ENCODE measurements around the gene APAF1.
"Not testable (repeated sequence)": the region's sequence is repeated elsewhere in the genome, so short reads cannot be mapped to it uniquely, and the experiment has no call there.

The APAF1 gene

DNA sequence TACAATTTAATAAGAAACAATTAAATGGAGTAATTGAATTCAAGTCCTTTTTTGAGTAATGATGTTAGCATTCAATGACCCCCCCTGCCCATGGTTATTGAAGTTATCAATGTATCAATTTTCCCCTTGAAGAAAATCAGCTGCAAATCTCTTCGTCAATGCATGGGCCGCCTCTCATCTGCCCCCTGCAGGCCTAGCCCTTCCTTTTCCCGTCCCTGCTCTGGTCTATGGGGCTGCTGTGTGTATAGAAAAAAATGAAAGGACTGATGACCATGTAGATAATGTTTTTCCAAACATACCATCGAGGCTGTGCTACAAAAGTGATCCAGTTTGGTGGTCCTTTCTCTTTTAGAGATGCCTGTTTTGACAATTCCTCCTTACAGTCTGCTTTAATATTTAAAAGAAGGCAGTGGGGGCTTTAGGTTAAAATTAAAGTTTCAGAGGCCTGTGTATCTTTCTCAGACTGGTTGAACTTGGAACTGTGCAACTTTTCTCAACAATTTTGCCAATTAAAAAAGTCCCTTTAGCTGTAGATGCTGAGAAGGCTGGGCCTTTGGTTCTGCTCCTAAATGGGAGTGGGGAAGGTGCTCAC is 98.4 kb downstream of the APAF1 start:
- Histone ChIP-seq H3K9ac (ENCODE audit: low read depth, low read length) (no peak overlapping the region), H3K4me1 (ENCODE audit: control insufficient read depth, insufficient read depth, low read length) (peaks cover 14% of the 10 kb centered on the region), H3K4me3 (ENCODE audit: low read depth, low read length) (no peak overlapping the region), H3K9me3 (ENCODE audit: control insufficient read depth, insufficient read depth, low read length) (no peaks in the 10 kb centered on the region), H3K27me3 (ENCODE audit: control insufficient read depth, insufficient read depth, low read length) (peaks cover 25% of the 10 kb centered on the region), H3K27ac (ENCODE audit: low read depth, low read length) (no peak overlapping the region), H3K36me3 (ENCODE audit: control insufficient read depth, insufficient read depth, low read length) (no peaks in the 10 kb centered on the region)

DNA sequence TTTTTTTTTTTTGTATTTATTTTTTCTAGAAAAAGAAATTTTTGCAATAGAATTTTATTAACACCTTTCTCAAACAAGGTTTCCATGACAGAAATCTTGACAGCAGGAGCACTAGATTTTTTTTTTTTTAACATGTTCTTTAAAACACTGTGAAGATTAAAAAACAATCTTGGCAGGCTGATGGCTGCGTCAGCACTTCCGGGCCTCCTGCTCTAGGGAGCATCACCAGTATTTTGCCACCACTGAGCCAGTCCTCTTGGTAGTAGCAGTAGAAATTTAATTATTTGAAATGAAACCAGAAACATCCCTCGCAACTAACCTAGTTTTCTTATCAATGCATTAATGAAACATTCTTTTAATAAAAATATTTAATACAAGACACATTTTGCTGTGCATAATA is 99.6 kb downstream of the APAF1 start:
- Histone ChIP-seq H3K36me3 (ENCODE audit: control insufficient read depth, insufficient read depth, low read length) (no peaks in the 10 kb centered on the region), H3K27ac (ENCODE audit: low read depth, low read length) (no peak overlapping the region), H3K9ac (ENCODE audit: low read depth, low read length) (no peak overlapping the region), H3K9me3 (ENCODE audit: control insufficient read depth, insufficient read depth, low read length) (no peaks in the 10 kb centered on the region), H3K4me1 (ENCODE audit: control insufficient read depth, insufficient read depth, low read length) (peaks cover 14% of the 10 kb centered on the region), H3K27me3 (ENCODE audit: control insufficient read depth, insufficient read depth, low read length) (peaks cover 25% of the 10 kb centered on the region), H3K4me3 (ENCODE audit: low read depth, low read length) (no peak overlapping the region)

DNA sequence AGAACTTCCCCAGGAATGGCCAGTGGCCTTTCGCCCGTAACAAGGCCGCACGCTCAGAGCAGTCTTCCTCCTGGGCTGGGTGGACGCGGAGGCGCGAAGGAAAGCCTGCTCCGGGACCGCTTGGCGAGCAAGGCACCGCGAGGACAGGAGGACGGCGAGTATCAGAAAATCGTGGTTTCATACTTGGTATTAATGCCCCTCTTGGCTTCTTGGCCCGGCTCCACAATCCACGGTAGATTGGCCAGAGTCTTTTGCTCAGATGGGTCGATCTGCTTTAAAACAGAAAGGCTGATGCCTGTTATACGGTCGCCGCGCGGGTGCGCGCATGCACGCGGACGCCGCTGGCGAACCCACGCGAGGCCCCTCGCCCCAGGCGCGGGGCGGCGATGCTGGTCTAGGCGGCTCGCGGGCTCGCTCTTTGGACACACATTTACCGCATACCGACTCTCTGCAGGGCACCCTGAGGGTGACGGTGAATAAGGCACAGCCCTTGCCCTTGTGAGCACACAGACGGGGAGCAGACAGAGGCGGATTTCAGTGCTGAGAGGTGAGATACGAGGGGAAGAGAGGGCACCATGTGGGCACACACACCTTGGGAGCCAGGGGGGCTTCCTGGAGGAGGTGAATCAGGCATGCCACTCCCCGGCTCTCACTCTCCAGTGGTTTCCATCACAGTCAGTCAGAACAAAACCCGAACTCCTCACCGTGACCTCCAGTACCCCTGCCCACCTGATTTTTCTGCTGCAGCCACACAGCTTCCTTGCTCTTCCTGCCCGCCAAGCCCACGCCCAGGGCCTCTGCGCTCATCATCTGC is 100.7 kb downstream of the APAF1 start:
- peak overlapping the region; percentile 62 for H3K4me3 ChIP-seq (ENCODE audit: low read depth, low read length)
- peaks cover 14% of the 10 kb centered on the region for H3K4me1 ChIP-seq (ENCODE audit: control insufficient read depth, insufficient read depth, low read length)
- no peak overlapping the region for H3K27ac ChIP-seq (ENCODE audit: low read depth, low read length)
- H3K36me3 ChIP-seq (ENCODE audit: control insufficient read depth, insufficient read depth, low read length) = no peaks in the 10 kb centered on the region
- peak overlapping the region; percentile 11; the same call in 1 of the 2 replicates for H3K9ac ChIP-seq (ENCODE audit: low read depth, low read length)
- peaks cover 25% of the 10 kb centered on the region for H3K27me3 ChIP-seq (ENCODE audit: control insufficient read depth, insufficient read depth, low read length)
- H3K9me3 ChIP-seq (ENCODE audit: control insufficient read depth, insufficient read depth, low read length) = no peaks in the 10 kb centered on the region

DNA sequence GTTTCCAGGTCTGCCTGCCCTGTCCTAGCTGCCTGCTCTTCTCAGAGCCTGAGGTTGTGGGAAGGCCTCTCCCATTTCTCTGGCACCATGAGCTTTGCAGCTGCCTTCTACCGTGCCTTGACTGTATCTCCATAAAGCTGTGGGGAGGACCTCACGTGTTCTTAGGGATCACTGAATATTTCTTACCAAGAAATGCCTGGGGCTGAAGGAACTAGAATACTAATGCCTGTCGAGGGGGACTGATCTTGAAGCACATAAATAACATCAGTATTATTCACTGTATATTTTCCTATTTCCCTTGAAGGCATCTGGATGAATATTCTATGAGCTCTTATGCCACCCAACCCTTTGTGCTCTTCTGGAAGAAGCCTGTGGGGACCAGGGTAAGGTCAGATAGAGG is 103.4 kb downstream of the APAF1 start:
- H3K9ac ChIP-seq (ENCODE audit: low read depth, low read length) = no peak overlapping the region
- no peaks in the 10 kb centered on the region for H3K36me3 ChIP-seq (ENCODE audit: control insufficient read depth, insufficient read depth, low read length)
- H3K4me1 ChIP-seq (ENCODE audit: control insufficient read depth, insufficient read depth, low read length) = no peaks in the 10 kb centered on the region
- no peak overlapping the region for H3K27ac ChIP-seq (ENCODE audit: low read depth, low read length)
- H3K4me3 ChIP-seq (ENCODE audit: low read depth, low read length) = no peak overlapping the region
- H3K9me3 ChIP-seq (ENCODE audit: control insufficient read depth, insufficient read depth, low read length) = no peaks in the 10 kb centered on the region
- peaks cover 25% of the 10 kb centered on the region for H3K27me3 ChIP-seq (ENCODE audit: control insufficient read depth, insufficient read depth, low read length)

DNA sequence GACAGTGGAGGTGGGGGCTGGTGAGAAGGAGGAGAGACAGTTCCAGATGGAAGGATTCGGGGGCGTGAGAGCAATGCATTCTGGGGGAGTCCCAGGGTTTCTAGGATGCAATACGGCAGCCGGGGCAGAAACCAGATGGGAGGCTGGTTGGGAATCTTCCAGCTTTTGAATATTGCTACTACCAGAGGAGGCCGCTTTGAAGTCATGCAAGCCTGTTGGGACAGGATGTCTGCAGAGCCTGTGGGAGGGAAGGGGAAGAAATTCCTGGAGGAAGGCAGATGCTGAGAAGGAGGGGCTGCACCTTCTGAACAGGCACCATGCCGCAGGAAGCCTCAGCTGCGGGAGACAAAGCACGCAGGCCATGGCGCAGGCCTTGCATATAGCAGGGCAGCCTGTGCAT is 105.4 kb downstream of the APAF1 start:
- no peak overlapping the region for H3K27ac ChIP-seq (ENCODE audit: low read depth, low read length)
- no peaks in the 10 kb centered on the region for H3K4me1 ChIP-seq (ENCODE audit: control insufficient read depth, insufficient read depth, low read length)
- peaks cover 15% of the 10 kb centered on the region for H3K27me3 ChIP-seq (ENCODE audit: control insufficient read depth, insufficient read depth, low read length)
- no peaks in the 10 kb centered on the region for H3K36me3 ChIP-seq (ENCODE audit: control insufficient read depth, insufficient read depth, low read length)
- no peak overlapping the region for H3K9ac ChIP-seq (ENCODE audit: low read depth, low read length)
- no peak overlapping the region for H3K4me3 ChIP-seq (ENCODE audit: low read depth, low read length)
- no peaks in the 10 kb centered on the region for H3K9me3 ChIP-seq (ENCODE audit: control insufficient read depth, insufficient read depth, low read length)

DNA sequence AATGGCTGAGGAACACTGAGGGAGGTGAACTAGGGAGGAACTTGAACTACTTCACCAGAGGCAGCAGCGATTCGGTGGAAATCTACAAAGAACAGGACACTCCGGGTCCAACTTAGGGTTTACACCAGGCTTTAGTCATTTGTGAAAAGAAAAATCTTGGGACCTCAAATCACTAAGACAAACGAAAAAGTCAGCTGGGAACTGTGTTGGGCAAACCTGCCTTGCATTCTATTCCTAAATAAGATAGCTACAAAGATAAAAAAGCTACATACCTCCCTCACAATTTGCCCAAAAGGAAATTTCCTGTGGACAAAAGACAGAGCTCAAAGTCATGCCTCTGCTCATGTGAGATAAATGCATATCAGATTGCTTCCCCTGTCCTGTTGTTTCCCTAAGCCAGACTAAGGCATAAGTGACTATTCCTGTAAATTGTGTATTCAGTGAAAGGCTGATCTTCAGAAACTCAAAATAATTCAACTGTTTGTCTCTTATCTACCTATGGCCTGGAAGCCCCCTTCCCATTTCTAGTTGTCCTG is 106.6 kb downstream of the APAF1 start:
- Histone ChIP-seq H3K27ac (ENCODE audit: low read depth, low read length) (peak overlapping the region; percentile 20), H3K9me3 (ENCODE audit: control insufficient read depth, insufficient read depth, low read length) (no peaks in the 10 kb centered on the region), H3K4me3 (ENCODE audit: low read depth, low read length) (no peak overlapping the region), H3K9ac (ENCODE audit: low read depth, low read length) (no peak overlapping the region), H3K4me1 (ENCODE audit: control insufficient read depth, insufficient read depth, low read length) (no peaks in the 10 kb centered on the region), H3K36me3 (ENCODE audit: control insufficient read depth, insufficient read depth, low read length) (no peaks in the 10 kb centered on the region), H3K27me3 (ENCODE audit: control insufficient read depth, insufficient read depth, low read length) (peaks cover 4% of the 10 kb centered on the region)

DNA sequence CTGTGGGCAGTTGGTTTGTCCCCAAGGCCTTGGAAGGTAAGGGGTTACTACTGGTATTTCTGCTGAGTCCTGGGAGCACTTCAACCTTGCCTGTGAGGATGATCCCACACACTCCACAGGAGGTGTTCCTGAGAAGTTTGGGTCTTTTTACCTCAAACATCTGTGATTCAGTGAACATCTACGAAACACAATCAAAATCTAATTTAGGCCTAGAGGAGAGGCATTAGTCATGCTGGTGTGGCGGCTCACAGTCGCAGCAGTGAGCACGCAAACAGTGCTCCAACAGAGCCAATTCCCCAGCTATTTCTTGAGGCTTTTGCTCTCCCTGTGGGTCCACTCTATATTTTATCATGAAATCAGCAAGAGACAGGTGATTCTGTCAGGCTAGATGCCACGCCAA is 107.6 kb downstream of the APAF1 start:
- no peak overlapping the region for H3K9ac ChIP-seq (ENCODE audit: low read depth, low read length)
- peak overlapping the region; percentile 66 for H3K27ac ChIP-seq (ENCODE audit: low read depth, low read length)
- no peaks in the 10 kb centered on the region for H3K9me3 ChIP-seq (ENCODE audit: control insufficient read depth, insufficient read depth, low read length)
- H3K36me3 ChIP-seq (ENCODE audit: control insufficient read depth, insufficient read depth, low read length) = no peaks in the 10 kb centered on the region
- H3K27me3 ChIP-seq (ENCODE audit: control insufficient read depth, insufficient read depth, low read length) = no peaks in the 10 kb centered on the region
- no peak overlapping the region for H3K4me3 ChIP-seq (ENCODE audit: low read depth, low read length)
- no peaks in the 10 kb centered on the region for H3K4me1 ChIP-seq (ENCODE audit: control insufficient read depth, insufficient read depth, low read length)

DNA sequence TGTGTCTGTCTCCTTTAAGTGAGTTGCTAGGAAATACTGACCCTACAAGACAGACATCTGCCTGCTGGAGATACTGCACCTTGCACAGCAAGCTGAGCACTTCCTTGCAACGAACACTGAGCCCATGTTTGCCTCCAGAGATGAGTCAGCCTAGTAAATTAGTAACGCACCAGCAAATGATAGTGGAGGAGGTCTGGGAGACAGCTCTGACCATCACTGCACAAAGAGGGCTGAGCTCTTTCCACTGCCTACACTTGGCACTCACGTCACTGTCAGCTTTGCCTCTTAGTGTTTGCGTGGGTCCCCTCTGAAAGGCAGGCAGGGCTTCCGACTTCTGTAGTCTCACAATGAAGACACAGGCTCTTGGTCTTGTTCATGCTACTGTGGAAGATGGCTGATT is 109.0 kb downstream of the APAF1 start:
- Histone ChIP-seq H3K4me3 (ENCODE audit: low read depth, low read length) (no peak overlapping the region), H3K36me3 (ENCODE audit: control insufficient read depth, insufficient read depth, low read length) (no peaks in the 10 kb centered on the region), H3K9me3 (ENCODE audit: control insufficient read depth, insufficient read depth, low read length) (no peaks in the 10 kb centered on the region), H3K27me3 (ENCODE audit: control insufficient read depth, insufficient read depth, low read length) (no peaks in the 10 kb centered on the region), H3K4me1 (ENCODE audit: control insufficient read depth, insufficient read depth, low read length) (no peaks in the 10 kb centered on the region), H3K9ac (ENCODE audit: low read depth, low read length) (no peak overlapping the region), H3K27ac (ENCODE audit: low read depth, low read length) (no peak overlapping the region)

DNA sequence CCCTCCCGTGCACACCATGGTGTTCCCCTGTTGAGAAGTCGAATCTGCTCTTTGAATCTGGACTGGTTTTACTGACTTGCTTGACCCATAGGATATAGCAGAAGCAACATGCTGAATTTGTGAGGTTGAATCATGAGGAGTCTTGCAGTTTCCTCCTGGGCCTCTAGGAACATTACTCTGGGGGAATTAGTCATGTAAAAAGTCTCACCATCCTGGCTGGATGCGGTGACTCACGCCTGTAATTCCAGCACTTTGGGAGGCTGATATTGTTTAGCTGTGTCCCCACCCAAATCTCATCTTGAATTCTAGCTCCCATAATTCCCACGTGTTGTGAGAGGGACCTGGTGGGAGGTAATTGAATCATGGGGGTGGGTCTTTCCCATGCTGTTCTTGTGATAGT is 110.8 kb downstream of the APAF1 start:
- H3K27ac ChIP-seq (ENCODE audit: low read depth, low read length); H3K4me1 ChIP-seq (ENCODE audit: control insufficient read depth, insufficient read depth, low read length); H3K4me3 ChIP-seq (ENCODE audit: low read depth, low read length); H3K9ac ChIP-seq (ENCODE audit: low read depth, low read length); H3K27me3 ChIP-seq (ENCODE audit: control insufficient read depth, insufficient read depth, low read length); H3K9me3 ChIP-seq (ENCODE audit: control insufficient read depth, insufficient read depth, low read length); H3K36me3 ChIP-seq (ENCODE audit: control insufficient read depth, insufficient read depth, low read length): not testable (repeated sequence)

DNA sequence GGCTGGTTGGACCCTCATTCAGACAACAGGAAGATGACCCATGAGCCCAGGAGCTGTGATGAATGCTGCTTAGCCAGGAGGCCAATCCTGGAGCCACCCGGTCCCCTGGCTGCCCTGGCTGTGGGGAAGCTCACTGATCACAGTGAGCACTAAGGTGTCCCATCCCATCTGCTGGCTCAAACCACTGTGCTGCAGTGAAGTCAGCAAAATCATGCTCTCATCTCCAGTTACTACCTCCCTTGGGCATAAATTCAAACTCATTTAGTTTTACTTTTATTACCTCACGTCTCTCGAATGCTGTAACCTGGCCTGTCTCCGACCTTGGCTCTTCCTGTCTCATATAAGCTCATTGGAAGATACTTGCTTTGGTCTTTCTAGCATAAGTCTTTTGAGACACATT is 112.4 kb downstream of the APAF1 start:
- H3K27me3 ChIP-seq (ENCODE audit: control insufficient read depth, insufficient read depth, low read length) = no peaks in the 10 kb centered on the region
- H3K36me3 ChIP-seq (ENCODE audit: control insufficient read depth, insufficient read depth, low read length) = no peaks in the 10 kb centered on the region

DNA sequence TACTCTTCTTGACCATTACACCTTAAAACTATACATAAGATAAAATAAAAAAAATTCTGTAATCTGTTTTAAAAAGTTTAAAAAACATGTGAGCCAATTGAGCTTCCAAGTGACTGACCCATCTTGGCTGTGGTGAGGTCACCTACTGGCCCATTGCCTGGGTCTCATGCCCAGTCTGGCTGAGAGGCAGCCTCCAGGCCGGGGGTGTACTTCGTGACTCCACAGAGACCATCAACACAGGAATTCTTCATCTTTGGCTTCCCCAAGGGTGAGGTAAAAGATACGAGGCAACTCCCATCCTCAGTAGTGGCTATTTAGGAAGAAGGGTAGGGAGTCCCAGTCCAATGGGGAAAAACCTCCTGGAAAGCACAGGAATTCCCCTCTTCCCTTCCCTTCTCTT is 113.2 kb downstream of the APAF1 start:
- Histone ChIP-seq H3K27ac (ENCODE audit: low read depth, low read length) (no peak overlapping the region), H3K27me3 (ENCODE audit: control insufficient read depth, insufficient read depth, low read length) (no peaks in the 10 kb centered on the region), H3K36me3 (ENCODE audit: control insufficient read depth, insufficient read depth, low read length) (no peaks in the 10 kb centered on the region)

More for the DNA sequence above, 112.4 kb downstream of the APAF1 start:
- no peaks in the 10 kb centered on the region for H3K4me1 ChIP-seq (ENCODE audit: control insufficient read depth, insufficient read depth, low read length)
- H3K9ac ChIP-seq (ENCODE audit: low read depth, low read length) = no peak overlapping the region
- H3K9me3 ChIP-seq (ENCODE audit: control insufficient read depth, insufficient read depth, low read length) = no peaks in the 10 kb centered on the region
- no peak overlapping the region for H3K4me3 ChIP-seq (ENCODE audit: low read depth, low read length)
- no peak overlapping the region for H3K27ac ChIP-seq (ENCODE audit: low read depth, low read length)

More for the DNA sequence above, 113.2 kb downstream of the APAF1 start:
- Histone ChIP-seq H3K4me3 (ENCODE audit: low read depth, low read length) (no peak overlapping the region), H3K4me1 (ENCODE audit: control insufficient read depth, insufficient read depth, low read length) (no peaks in the 10 kb centered on the region), H3K9ac (ENCODE audit: low read depth, low read length) (no peak overlapping the region), H3K9me3 (ENCODE audit: control insufficient read depth, insufficient read depth, low read length) (no peaks in the 10 kb centered on the region)

All from HUES48 (cell line).